ENCODE measurements around the gene MARF1. TPM values are rescaled to one million over a fixed set of nuclear protein-coding genes. Genes with fewer than 3 reads are reported as not detected.
A peak's percentile ranks its signal among the peaks of the same experiment; 100 is the strongest.

The MARF1 gene
- total and polyA plus RNA-seq, 9 of the 15 experiments (the other 6 are each of a cell fraction or from before 2014, with no cell fraction given), result 4.7 to 33.2 (median 11.7) TPM

- TF ChIP-seq ZNF79 (CRISPR knock-in tag; IDR thresholded peaks at IDR 0.05; ENCODE audit: low read depth) (no peak), CLOCK (CRISPR knock-in tag; IDR thresholded peaks at IDR 0.05; ENCODE audit: borderline replicate concordance) (no peak)
These were observed 49.7 kb downstream of the MARF1 start (continued) for GRCh38 chr16:15593235-15593634.

GRCh38 chr16:15592324-15592723 is 50.6 kb downstream of the MARF1 start:
- POLR2A ChIA-PET, result interaction anchor here (1.9 kb wide), 1 partner anchor 16 kb away, joined by 12 read pairs; no protein-coding TSS in a partner anchor
- peak overlapping the region; percentile 37; the same call in 1 of the 3 replicates for H3K27ac ChIP-seq (ENCODE audit: extremely low read depth, low read depth, low read length)
- intact Hi-C loops (cut with micrococcal nuclease), result no loop called here
- TF ChIP-seq DMBX1 (CRISPR knock-in tag; IDR thresholded peaks at IDR 0.05; ENCODE audit: borderline replicate concordance), result 0 out of 2 replicates have a peak, but pooled peaks have one; percentile 50
- no peak for TF ChIP-seq NR2C1 (IDR thresholded peaks at IDR 0.05)
- TF ChIP-seq NR2C1 (tag; IDR thresholded peaks at IDR 0.05), result peak; percentile 26; the same call in 1 of the 2 replicates
- peak; percentile 42; the same call in 1 of the 2 replicates for TF ChIP-seq SMAD4 (CRISPR knock-in tag; conservative IDR thresholded peaks at IDR 0.05)
- TF ChIP-seq ZNF644 (tag; IDR thresholded peaks at IDR 0.05; ENCODE audit: low read depth), result no peak
- 0 out of 2 replicates have a peak, but pooled peaks have one; percentile 24 for TF ChIP-seq ZNF584 (CRISPR knock-in tag; IDR thresholded peaks at IDR 0.05; ENCODE audit: low read depth)
- TF ChIP-seq ZNF740 (CRISPR knock-in tag; IDR thresholded peaks at IDR 0.05), result peak; percentile 51; the same call in 1 of the 2 replicates
- TF ChIP-seq ZNF740 (tag; IDR thresholded peaks at IDR 0.05), result no peak
- TF ChIP-seq NR4A1 (CRISPR knock-in tag; IDR thresholded peaks at IDR 0.05), result no peak
- TF ChIP-seq NR4A1 (tag; IDR thresholded peaks at IDR 0.05), result 0 out of 2 replicates have a peak, but pooled peaks have one; percentile 30
- TF ChIP-seq MTA3 (IDR thresholded peaks at IDR 0.05; ENCODE audit: borderline replicate concordance), result no peak
- TF ChIP-seq NFRKB (IDR thresholded peaks at IDR 0.05; ENCODE audit: low read depth), result peak; percentile 28; the same call in 1 of the 2 replicates
- TF ChIP-seq HDAC8 (tag; IDR thresholded peaks at IDR 0.05), result peak; percentile 52; the same call in 1 of the 2 replicates

More at GRCh38 chr16:15592324-15592723, 50.6 kb downstream of the MARF1 start:
- FAIRE-seq, result no peak
- H2AFZ ChIP-seq (ENCODE audit: low read depth, low read length), result no peak overlapping the region
- CTCF ChIA-PET (ENCODE audit: low intra/inter-chr PET ratio), result no interaction called here
- BruUV-seq (replicated peaks), result no TSS peak
- H3K9ac ChIP-seq (ENCODE audit: insufficient read depth in 1 of 2, low read depth in 2 of 2, low read length in 2 of 2), result peak overlapping the region in 1 of 2 experiments; percentile 74; a peak in 3 of 4 replicates
- in situ Hi-C loops (cut with MboI), result no loop called here
- H3K4me3 ChIP-seq, result no peak overlapping the region
- no peak for DNase-seq (ENCODE audit: extremely low read depth in 1 of 4, low spot score in 3 of 4)
- peaks cover 2% of the 10 kb centered on the region; the same call in 1 of the 2 replicates for H3K9me3 ChIP-seq (replicated peaks; ENCODE audit: control insufficient read depth, insufficient read depth, low read depth, low read length)
- H3K4me2 ChIP-seq (ENCODE audit: insufficient read depth, low read length), result no peak overlapping the region
- no peak for ATAC-seq
- H4K20me1 ChIP-seq (replicated peaks; ENCODE audit: control insufficient read depth, insufficient read depth, low read length), result no peaks in the 10 kb centered on the region
- no peaks in the 10 kb centered on the region for H3K27me3 ChIP-seq (ENCODE audit: control insufficient read depth in 2 of 2, insufficient read depth in 2 of 2, low read length in 2 of 2)
- H3K36me3 ChIP-seq (ENCODE audit: control insufficient read depth, insufficient read depth, low read length), result peaks cover 24% of the 10 kb centered on the region
- peaks cover 28 to 41% of the 10 kb centered on the region in 2 experiments for H3K4me1 ChIP-seq (replicated peaks in 1 of 2; ENCODE audit: control insufficient read depth in 2 of 2, insufficient read depth in 2 of 2, low read length in 2 of 2)
- no peaks in the 10 kb centered on the region for H3K9me1 ChIP-seq (ENCODE audit: control insufficient read depth, insufficient read depth, low read length)
- H3K79me2 ChIP-seq (ENCODE audit: control insufficient read depth, insufficient read depth, low read length), result no peaks in the 10 kb centered on the region
- WGBS (ENCODE audit: insufficient coverage, low coverage, missing lambda C conversion rate), result 86% methylated on average over 9 of the region's 9 CpGs
